HUES64 (cell line): ENCODE measurements around the gene SH3RF3.

Source experiments
- H3K27ac ChIP-seq: 2 replicates; pipeline ENCODE4 v1.7.0; 2013; ENCODE audit warnings: low read depth, low read length, inconsistent platforms
- H3K27me3 ChIP-seq: 2 replicates; pipeline ENCODE4 v1.6.1; 2013; ENCODE audit warnings: mild to moderate bottlenecking, low read length; ENCODE audit not compliant: insufficient read depth
- H3K36me3 ChIP-seq: 2 replicates; pipeline ENCODE4 v1.6.1; 2013; ENCODE audit warnings: mild to moderate bottlenecking, low read length; ENCODE audit not compliant: insufficient read depth
- H3K4me1 ChIP-seq: 2 replicates; pipeline ENCODE4 v1.6.1; 2013; ENCODE audit warnings: mild to moderate bottlenecking, low read length, moderate library complexity; ENCODE audit not compliant: insufficient read depth
- H3K4me3 ChIP-seq: 2 replicates; pipeline ENCODE4 v1.5.1; 2013; ENCODE audit warnings: mild to moderate bottlenecking, low read length, moderate library complexity
- H3K9ac ChIP-seq: 2 replicates; pipeline ENCODE4 v1.6.1; 2013; ENCODE audit warnings: mild to moderate bottlenecking, low read depth, low read length
- H3K9me3 ChIP-seq: 2 replicates; pipeline ENCODE4 v1.6.1; 2013; ENCODE audit warnings: low read depth, low read length; ENCODE audit not compliant: insufficient read depth
- WGBS: fragments of 150-250, 120-280 bp; methylation state at CpG from one replicate; pipeline ENCODE4 v1.1.7; 2013; ENCODE audit warnings: missing lambda C conversion rate; 5-methylcytosine and 5-hydroxymethylcytosine counted together

Gene SH3RF3

GRCh38 chr2:109379507-109379906, 250.5 kb downstream of the SH3RF3 start:
- Histone ChIP-seq H3K27me3 (no peaks in the 10 kb centered on the region), H3K9me3 (no peaks in the 10 kb centered on the region), H3K27ac (no peak overlapping the region), H3K4me1 (peaks cover 12% of the 10 kb centered on the region; the same call in 1 of the 2 replicates), H3K36me3 (no peaks in the 10 kb centered on the region), H3K4me3 (no peak overlapping the region), H3K9ac (no peak overlapping the region)
- 91% methylated on average over 7 of the region's 7 CpGs for whole genome bisulfite sequencing

DNA sequence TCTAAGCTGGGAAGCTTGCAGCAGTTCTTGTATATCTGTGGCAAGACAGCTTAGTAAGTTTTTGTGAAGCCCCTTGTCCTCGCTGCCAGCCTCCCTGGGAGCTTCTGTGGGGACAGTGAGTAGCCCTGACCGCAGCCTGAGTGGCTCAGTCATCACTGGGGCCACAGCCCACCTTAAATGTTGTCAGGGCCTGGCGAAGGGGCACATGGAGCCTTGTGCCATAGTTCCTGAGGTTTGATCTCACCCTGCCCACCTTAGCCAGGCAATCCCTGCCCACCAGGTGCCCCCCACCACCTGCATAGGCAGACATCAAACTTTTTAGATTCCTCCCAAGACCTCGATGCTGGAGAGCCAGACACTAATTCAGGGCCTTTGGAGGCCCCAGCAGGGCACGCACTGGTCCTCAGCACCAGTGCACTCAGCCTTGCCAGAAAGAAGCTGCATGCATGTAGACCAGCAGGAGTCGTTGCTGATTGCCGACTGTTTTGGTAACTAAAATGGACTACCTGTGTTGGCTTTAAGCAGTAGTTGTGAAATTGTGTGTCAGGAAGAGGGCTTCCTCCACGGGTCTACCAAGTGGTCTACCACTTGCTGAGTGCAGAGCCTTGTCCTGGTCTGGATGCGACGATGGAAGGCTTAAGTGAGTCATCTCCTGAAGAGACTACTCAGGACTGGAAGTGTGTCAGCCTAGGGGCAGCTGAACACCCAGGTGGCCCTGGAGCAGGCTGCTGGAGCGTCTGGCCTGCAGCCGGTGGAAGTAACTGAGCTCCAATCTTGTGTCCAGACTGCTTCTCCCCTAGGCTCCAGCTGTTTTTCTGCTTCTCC, 251.7 kb downstream of the SH3RF3 start:
- H3K9me3 ChIP-seq, result no peaks in the 10 kb centered on the region
- H3K36me3 ChIP-seq, result no peaks in the 10 kb centered on the region
- H3K27me3 ChIP-seq, result no peaks in the 10 kb centered on the region
- H3K4me1 ChIP-seq, result peaks cover 14% of the 10 kb centered on the region
- 91% methylated on average over 12 of the region's 12 CpGs for WGBS
- H3K9ac ChIP-seq, result no peak overlapping the region
- no peak overlapping the region for H3K4me3 ChIP-seq
- H3K27ac ChIP-seq, result no peak overlapping the region

- H3K9me3 ChIP-seq, result no peaks in the 10 kb centered on the region
- H3K4me1 ChIP-seq, result peaks cover 21% of the 10 kb centered on the region
- H3K4me3 ChIP-seq, result no peak overlapping the region
- no peak overlapping the region for H3K9ac ChIP-seq
- no peak overlapping the region for H3K27ac ChIP-seq
- WGBS, result 92% methylated on average over 13 of the region's 13 CpGs
- no peaks in the 10 kb centered on the region for H3K36me3 ChIP-seq
- no peaks in the 10 kb centered on the region for H3K27me3 ChIP-seq
Measured at GRCh38 chr2:109381327-109381820, 252.4 kb downstream of the SH3RF3 start.

DNA sequence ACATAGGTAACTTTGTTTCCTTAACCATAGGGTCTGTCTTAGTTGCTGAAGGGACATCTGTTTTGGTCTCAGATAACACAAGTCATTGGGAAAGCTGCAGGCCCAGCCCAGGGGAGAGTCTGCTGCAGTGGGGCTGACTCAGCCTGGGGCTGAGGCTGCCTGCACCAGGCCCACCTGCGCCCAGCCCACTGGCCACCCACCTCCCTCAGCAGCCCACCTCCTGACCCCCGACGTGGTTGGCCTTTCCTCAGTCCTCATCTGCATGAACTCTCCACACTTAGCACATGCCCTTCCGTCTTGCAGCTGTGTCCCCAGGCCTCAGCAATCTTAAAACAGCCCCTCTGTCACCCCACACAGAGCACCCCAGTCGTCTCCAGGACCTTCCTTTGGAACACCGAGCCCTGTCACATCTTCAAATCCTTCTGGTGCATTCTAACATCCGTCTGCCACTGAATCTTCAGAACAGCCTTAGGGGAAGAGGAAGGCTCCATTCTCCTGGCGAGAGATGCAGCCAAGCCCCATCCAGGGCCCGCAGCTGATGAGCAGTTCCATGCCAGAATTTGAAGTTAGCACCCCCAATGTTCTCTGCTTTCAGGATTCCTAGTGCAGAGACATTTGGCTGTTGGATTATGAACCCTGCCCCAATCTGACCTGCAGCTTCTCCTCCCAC, 253.4 kb downstream of the SH3RF3 start:
- Histone ChIP-seq H3K27ac (no peak overlapping the region), H3K9me3 (no peaks in the 10 kb centered on the region), H3K4me1 (peaks cover 27% of the 10 kb centered on the region), H3K9ac (no peak overlapping the region; the same call in 1 of the 2 replicates), H3K27me3 (no peaks in the 10 kb centered on the region), H3K4me3 (no peak overlapping the region), H3K36me3 (no peaks in the 10 kb centered on the region)
- 80% methylated on average over 9 of the region's 9 CpGs for WGBS

DNA sequence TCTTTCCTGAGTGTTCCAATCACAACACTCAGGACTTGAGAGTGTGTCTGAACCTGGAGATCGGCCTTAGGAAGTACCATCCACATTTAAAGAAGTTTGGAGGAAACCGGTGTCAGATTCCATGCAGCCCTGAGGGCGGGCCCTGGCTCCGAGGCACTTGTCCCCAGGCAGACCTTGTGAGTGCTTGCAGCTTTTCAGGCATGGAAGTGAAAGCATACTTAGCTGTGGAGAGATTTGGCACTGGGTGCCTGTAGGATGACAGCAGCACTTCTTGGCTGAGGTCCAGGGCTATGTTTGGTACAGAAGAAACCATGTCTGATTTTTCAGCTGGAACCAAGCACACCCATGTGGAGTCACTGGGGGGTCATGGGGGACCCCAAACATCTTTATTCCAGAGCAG, 253.9 kb downstream of the SH3RF3 start:
- Histone ChIP-seq H3K36me3 (no peaks in the 10 kb centered on the region), H3K9me3 (no peaks in the 10 kb centered on the region), H3K4me1 (peaks cover 27% of the 10 kb centered on the region), H3K27me3 (no peaks in the 10 kb centered on the region), H3K27ac (no peak overlapping the region), H3K9ac (no peak overlapping the region), H3K4me3 (no peak overlapping the region)
- WGBS, result 57% methylated on average over 4 of the region's 4 CpGs

DNA sequence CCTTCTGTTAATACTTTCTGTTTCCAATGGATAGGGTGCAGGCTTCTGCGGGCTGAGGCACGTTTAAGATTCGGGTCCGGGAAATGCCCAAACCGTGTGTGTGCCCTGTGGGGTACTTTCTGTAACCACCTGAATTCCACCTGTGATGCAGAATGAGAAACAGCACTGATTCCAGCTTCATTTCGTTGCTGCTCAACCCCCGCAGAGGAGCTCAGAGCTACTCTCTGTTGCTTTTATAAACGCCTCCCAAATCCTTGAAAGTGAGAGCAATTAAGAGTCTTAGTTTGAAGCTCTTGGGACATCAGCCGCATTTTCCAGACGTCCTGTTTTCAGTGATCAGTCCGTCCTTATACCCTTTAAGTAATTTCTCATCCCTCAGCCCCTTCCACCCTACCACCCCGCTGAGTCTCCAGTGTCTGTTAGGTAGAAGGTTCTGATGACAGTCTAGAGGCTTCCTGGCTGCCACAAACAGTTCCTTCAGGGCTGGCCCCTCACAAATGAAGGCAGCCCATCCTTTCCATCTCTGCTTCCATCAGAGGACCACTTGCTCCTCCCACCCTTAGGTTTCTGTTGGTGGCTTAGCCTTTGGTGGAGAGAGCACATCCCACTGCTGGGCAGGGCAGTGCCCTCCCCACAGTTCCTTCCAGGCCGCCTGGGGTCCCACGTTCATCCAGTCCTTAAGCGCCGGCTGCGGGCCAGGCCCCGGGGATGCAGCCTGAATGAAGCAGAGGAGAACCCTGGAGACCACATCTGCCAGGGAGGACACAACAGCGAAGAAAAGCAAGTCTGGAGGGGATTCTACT, 254.7 kb downstream of the SH3RF3 start:
- Histone ChIP-seq H3K27ac (no peak overlapping the region), H3K27me3 (no peaks in the 10 kb centered on the region), H3K4me3 (no peak overlapping the region), H3K9ac (no peak overlapping the region), H3K9me3 (no peaks in the 10 kb centered on the region), H3K4me1 (peaks cover 27% of the 10 kb centered on the region), H3K36me3 (no peaks in the 10 kb centered on the region)
- WGBS, result 96% methylated on average over 19 of the region's 19 CpGs

DNA sequence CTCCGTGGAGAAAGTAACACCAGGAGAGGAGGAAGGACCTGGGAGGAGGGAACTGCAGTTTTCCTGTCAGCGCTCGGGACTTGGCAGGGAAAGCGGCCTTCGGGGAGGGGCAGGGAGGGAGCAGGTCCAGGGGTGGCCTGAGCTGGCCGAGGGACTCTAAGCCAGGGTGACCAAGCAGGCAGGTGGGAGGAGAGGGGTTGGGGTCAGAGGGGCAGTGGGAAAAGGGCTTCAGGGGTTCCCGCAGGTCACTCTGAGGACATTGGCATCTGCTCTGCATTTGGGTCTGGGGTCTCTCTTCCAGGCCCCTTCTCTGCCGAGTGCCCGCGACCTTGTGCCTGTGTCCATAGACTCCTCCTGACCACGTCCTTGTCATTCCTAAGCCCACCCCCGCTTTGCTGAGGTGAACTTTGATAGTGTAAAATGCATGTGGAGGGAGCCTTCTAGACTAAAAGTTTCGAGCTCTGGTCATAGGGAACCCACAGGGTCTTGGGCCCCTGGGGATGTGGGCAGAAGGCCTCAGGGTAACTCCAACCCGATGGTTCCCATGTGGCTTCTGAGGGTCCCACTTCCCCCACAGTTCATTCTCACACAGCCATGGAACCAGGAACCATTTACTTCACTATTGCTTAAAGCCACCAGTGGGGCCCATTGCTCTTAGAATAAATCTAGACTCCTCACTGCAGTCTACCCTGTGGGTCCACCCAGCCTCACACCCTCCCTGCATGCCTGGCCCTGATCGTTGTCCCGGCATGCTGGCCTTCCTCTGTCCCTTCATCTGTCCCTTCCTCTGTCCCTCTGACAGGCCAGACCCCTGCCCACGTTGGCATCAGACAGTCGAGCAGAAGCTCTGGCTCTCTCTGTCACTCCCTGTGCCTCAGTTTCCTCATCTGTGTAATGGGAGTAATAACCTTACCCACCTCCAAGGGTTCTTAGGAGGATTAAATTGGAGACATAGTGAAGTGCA, 255.6 kb downstream of the SH3RF3 start:
- Histone ChIP-seq H3K36me3 (no peaks in the 10 kb centered on the region), H3K27ac (no peak overlapping the region), H3K9ac (no peak overlapping the region), H3K9me3 (no peaks in the 10 kb centered on the region), H3K4me3 (no peak overlapping the region), H3K27me3 (no peaks in the 10 kb centered on the region), H3K4me1 (peaks cover 27% of the 10 kb centered on the region)
- WGBS, result 86% methylated on average over 18 of the region's 18 CpGs

GRCh38 chr2:109385506-109385905, 256.5 kb downstream of the SH3RF3 start:
- Histone ChIP-seq H3K4me1 (peaks cover 27% of the 10 kb centered on the region), H3K27me3 (no peaks in the 10 kb centered on the region), H3K36me3 (no peaks in the 10 kb centered on the region), H3K9ac (no peak overlapping the region), H3K4me3 (no peak overlapping the region), H3K27ac (no peak overlapping the region), H3K9me3 (no peaks in the 10 kb centered on the region)
- WGBS, result 54% methylated on average over 4 of the region's 4 CpGs

DNA sequence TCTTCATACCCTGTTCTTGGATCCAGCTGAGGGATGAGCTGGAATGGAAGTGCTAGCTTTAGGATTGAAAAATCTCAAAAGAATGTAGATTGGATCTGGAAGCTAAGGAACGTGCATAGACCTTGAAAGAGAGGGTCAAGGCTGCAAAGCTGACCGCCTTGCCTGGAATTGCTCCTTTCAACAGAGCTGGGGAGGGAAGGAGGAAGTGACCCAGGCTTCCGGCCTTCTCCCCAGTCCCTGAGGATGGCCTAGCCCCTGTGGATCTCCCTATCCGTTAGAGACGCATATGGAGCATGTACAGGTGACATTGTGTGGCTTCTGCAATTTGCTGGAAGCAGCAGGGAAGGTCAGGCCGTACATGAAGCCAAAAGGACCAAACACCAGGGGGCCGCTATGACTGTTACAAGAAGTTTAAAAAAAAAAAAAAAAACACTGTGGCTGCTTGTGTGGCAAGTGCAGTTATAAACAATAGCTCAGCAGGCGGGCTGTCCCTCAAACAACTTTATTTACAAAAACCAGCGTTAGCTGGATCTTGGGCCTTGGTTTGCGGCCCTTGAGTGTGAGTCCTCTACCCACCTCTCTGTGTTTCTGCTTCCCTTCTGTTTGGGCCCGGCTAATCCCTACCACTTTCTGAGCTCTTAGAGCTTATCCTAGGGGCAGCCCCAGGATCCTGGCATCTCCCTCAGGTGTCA, 257.1 kb downstream of the SH3RF3 start:
- Histone ChIP-seq H3K36me3 (no peaks in the 10 kb centered on the region), H3K4me1 (peaks cover 27% of the 10 kb centered on the region), H3K9me3 (no peaks in the 10 kb centered on the region), H3K4me3 (no peak overlapping the region), H3K27ac (peak overlapping the region; percentile 53; the same call in 1 of the 2 replicates), H3K27me3 (no peaks in the 10 kb centered on the region), H3K9ac (no peak overlapping the region)
- WGBS, result 18% methylated on average over 11 of the region's 11 CpGs

DNA sequence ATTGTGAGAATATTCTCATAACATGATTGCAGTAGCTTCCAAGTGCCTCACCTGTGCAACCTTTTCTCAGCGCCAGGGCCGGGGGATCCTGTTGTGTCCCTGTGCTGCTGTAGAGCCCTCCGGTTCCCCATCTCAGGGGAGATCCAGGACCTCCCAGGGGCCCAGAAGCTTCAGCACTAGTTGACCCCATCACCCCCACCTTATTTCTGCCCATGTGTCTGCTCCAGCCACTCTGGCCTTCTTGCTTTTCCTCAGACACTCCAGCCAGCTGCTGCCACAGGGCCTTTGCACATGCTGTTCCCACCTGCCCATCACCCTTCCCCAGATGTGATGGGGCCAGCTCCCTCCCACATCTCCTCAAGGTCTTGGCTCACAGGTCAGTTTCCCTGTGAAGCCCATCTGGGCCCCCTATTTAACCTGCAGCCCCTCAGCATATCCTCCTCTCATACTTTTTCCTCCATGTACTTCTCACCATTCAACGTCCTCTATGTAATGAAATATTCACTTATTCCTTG, 258.3 kb downstream of the SH3RF3 start:
- H3K9ac ChIP-seq, result no peak overlapping the region
- 96% methylated on average over 4 of the region's 4 CpGs for WGBS

More for the DNA sequence above, 258.3 kb downstream of the SH3RF3 start:
- H3K4me3 ChIP-seq, result no peak overlapping the region
- no peak overlapping the region for H3K27ac ChIP-seq
- H3K27me3 ChIP-seq, result no peaks in the 10 kb centered on the region
- H3K9me3 ChIP-seq, result no peaks in the 10 kb centered on the region
- peaks cover 26% of the 10 kb centered on the region for H3K4me1 ChIP-seq
- H3K36me3 ChIP-seq, result no peaks in the 10 kb centered on the region
